SU-DHL-6 (cell line): ENCODE measurements around the gene BCAR1.
"Not testable (repeated sequence)": the region's sequence is repeated elsewhere in the genome, so short reads cannot be mapped to it uniquely, and the experiment has no call there.

Experiments
- H2AFZ ChIP-seq: fragments of 200-600 bp; sonication (generic); 2 replicates; pipeline ENCODE4 v1.6.1; 2014; ENCODE audit warnings: low read depth, mild to moderate bottlenecking, moderate library complexity, mixed read lengths, antibody characterized with exemption, low read length; ENCODE audit not compliant: severe bottlenecking
- H3F3A ChIP-seq: fragments of 200-600 bp; shearing (Covaris generic); 2 replicates; pipeline ENCODE4 v1.6.0; 2016; ENCODE audit warnings: antibody characterized with exemption, mild to moderate bottlenecking; ENCODE audit not compliant: insufficient read depth
- H3K27ac ChIP-seq: fragments of 200-600 bp; sonication (generic); 2 replicates; pipeline ENCODE4 v1.5.1; 2016; ENCODE audit warnings: low read depth, mild to moderate bottlenecking, low read length, moderate library complexity, mixed read lengths
- H3K27me3 ChIP-seq: fragments of 200-600 bp; sonication (generic), shearing (Covaris generic); 2 replicates; pipeline ENCODE4 v1.6.0; 2014; ENCODE audit warnings: mild to moderate bottlenecking, low read length
- H3K36me3 ChIP-seq: fragments of 200-600 bp; sonication (generic); 2 replicates; pipeline ENCODE4 v1.6.1; 2014; ENCODE audit warnings: mild to moderate bottlenecking, low read length, mixed read lengths
- H3K4me2 ChIP-seq: fragments of 300-600, 200-600 bp; shearing (Covaris generic), sonication (generic); 2 replicates; pipeline ENCODE4 v1.6.0; 2014; ENCODE audit warnings: low read length, low read depth, mild to moderate bottlenecking; ENCODE audit not compliant: poor library complexity, severe bottlenecking
- H3K4me3 ChIP-seq: fragments of 200-600 bp; sonication (generic); 2 replicates; pipeline ENCODE4 v1.5.1; 2014; ENCODE audit warnings: antibody characterized with exemption, low read length, mild to moderate bottlenecking, mixed read lengths; ENCODE audit not compliant: insufficient read depth, poor library complexity, severe bottlenecking
- H3K79me2 ChIP-seq: fragments of 200-600 bp; sonication (generic); 2 replicates; pipeline ENCODE4 v1.6.1; 2014; ENCODE audit warnings: mild to moderate bottlenecking, low read length, moderate library complexity; ENCODE audit not compliant: insufficient read depth
- H3K9ac ChIP-seq: fragments of 200-600 bp; sonication (generic); 2 replicates; pipeline ENCODE4 v1.7.0; 2014; ENCODE audit warnings: mild to moderate bottlenecking, low read length
- H3K9me2 ChIP-seq: fragments of 200-600 bp; sonication (generic); replicated peaks from 2 replicates; pipeline ENCODE4 v1.6.1; 2014; ENCODE audit warnings: low read length; ENCODE audit not compliant: insufficient read depth
- H3K9me3 ChIP-seq: fragments of 200-600 bp; sonication (generic); 2 replicates; pipeline ENCODE4 v1.6.1; 2014; ENCODE audit warnings: low read length, mixed read lengths; ENCODE audit not compliant: insufficient read depth
- H4K20me1 ChIP-seq: fragments of 200-600 bp; sonication (generic); 2 replicates; pipeline ENCODE4 v1.6.1; 2014; ENCODE audit warnings: low read depth, mild to moderate bottlenecking, antibody characterized with exemption, low read length, moderate library complexity, mixed read lengths
- CTCF ChIP-seq: fragments of 200-600 bp; sonication (generic); IDR thresholded peaks from one replicate; pipeline ENCODE4 v1.5.1; 2017; ENCODE audit warnings: antibody characterized with exemption, mild to moderate bottlenecking, low read length, moderate library complexity; ENCODE audit not compliant: insufficient read depth, poor library complexity, severe bottlenecking
- EZH2phosphoT487 ChIP-seq: fragments of 200-600 bp; sonication (generic), shearing (Covaris generic); conservative IDR thresholded peaks from 2 replicates; pipeline ENCODE4 v1.6.1; 2018; ENCODE audit warnings: mild to moderate bottlenecking, antibody characterized with exemption, low read length, moderate library complexity, mixed read lengths

BCAR1 gene

GRCh38 chr16:75217389-75217851 lies 34.0 kb downstream of the BCAR1 start:
- Histone ChIP-seq H3K4me3 (no peak overlapping the region), H3K9ac (no peak overlapping the region), H3K9me2 (no peaks in the 10 kb centered on the region)

GRCh38 chr16:75216576-75216975 lies 34.8 kb downstream of the BCAR1 start:
- Histone ChIP-seq H3K27me3 (no peaks in the 10 kb centered on the region), H3K36me3 (no peaks in the 10 kb centered on the region), H2AFZ (no peak overlapping the region), H3K79me2 (no peaks in the 10 kb centered on the region), H3K27ac (no peak overlapping the region), H3K4me3 (no peak overlapping the region), H3K9me3 (no peaks in the 10 kb centered on the region), H3K9me2 (no peaks in the 10 kb centered on the region), H3K9ac (no peak overlapping the region), H3K4me2 (no peak overlapping the region), H3F3A (no peaks in the 10 kb centered on the region), H4K20me1 (no peaks in the 10 kb centered on the region)
- no peak for TF ChIP-seq CTCF
- TF ChIP-seq EZH2phosphoT487, result no peak

More at GRCh38 chr16:75217389-75217851, 34.0 kb downstream of the BCAR1 start:
- Histone ChIP-seq H3K79me2 (no peaks in the 10 kb centered on the region), H3K9me3 (no peaks in the 10 kb centered on the region), H4K20me1 (no peaks in the 10 kb centered on the region), H3K4me2 (no peak overlapping the region), H3F3A (no peaks in the 10 kb centered on the region), H2AFZ (no peak overlapping the region), H3K36me3 (no peaks in the 10 kb centered on the region), H3K27me3 (no peaks in the 10 kb centered on the region), H3K27ac (no peak overlapping the region)
- no peak for TF ChIP-seq EZH2phosphoT487
- TF ChIP-seq CTCF, result no peak

- Histone ChIP-seq H3K4me3 (no peak overlapping the region), H3F3A (no peaks in the 10 kb centered on the region), H3K36me3 (no peaks in the 10 kb centered on the region), H3K27me3 (no peaks in the 10 kb centered on the region), H3K79me2 (no peaks in the 10 kb centered on the region), H3K9me3 (no peaks in the 10 kb centered on the region), H4K20me1 (no peaks in the 10 kb centered on the region), H3K9ac (no peak overlapping the region), H2AFZ (no peak overlapping the region), H3K9me2 (no peaks in the 10 kb centered on the region), H3K27ac (no peak overlapping the region), H3K4me2 (no peak overlapping the region)
- TF ChIP-seq CTCF (no peak), EZH2phosphoT487 (no peak)
These were observed 35.3 kb downstream of the BCAR1 start for GRCh38 chr16:75216127-75216526.

- not testable (repeated sequence) for H3F3A ChIP-seq, H3K79me2 ChIP-seq, H3K4me2 ChIP-seq, H3K4me3 ChIP-seq, H3K27ac ChIP-seq, H3K9ac ChIP-seq, H3K36me3 ChIP-seq, H3K9me2 ChIP-seq, H3K9me3 ChIP-seq, H3K27me3 ChIP-seq, H2AFZ ChIP-seq, H4K20me1 ChIP-seq
These were observed 40.1 kb downstream of the BCAR1 start for GRCh38 chr16:75211286-75211685.
